Stimulated activated CD8-positive, alpha-beta memory T cell treated with anti-CD3 and anti-CD28 coated beads, Interleukin-7, amount 100 ng/mL, for 1 hour (primary cell): Measurements from ENCODE around the gene STKLD1.

ENCODE experiments used
- DNase-seq, 2 donors: peaks; one replicate each; pipeline ENCODE4 v3.0.0-alpha.2; 2020; ENCODE audit warnings: low read depth in 2 of 2

STKLD1 gene

GRCh38 chr9:133345596-133345995 lies 30.6 kb upstream of the STKLD1 start:
- DNase-seq = no peak

GRCh38 chr9:133346021-133346785 lies 30.0 kb upstream of the STKLD1 start:
- DNase-seq = no peak

GRCh38 chr9:133347515-133347984 lies 28.6 kb upstream of the STKLD1 start:
- no peak for DNase-seq

GRCh38 chr9:133347985-133348717 lies 28.0 kb upstream of the STKLD1 start, which contains the start of the genes MED22 and RPL7A:
Gene MED22 (minus strand): TSS chr9:133348131. CDS start chr9:133346662, 1,469 bp downstream.
Gene RPL7A (plus strand): TSS chr9:133348218. CDS start chr9:133348244, 26 bp downstream.
- DNase-seq = peak; percentile 78 to 81

- DNase-seq = no peak
Observed at GRCh38 chr9:133348718-133349573, 27.2 kb upstream of the STKLD1 start.

- DNase-seq = no peak
Observed at GRCh38 chr9:133349965-133350616, 26.1 kb upstream of the STKLD1 start.

GRCh38 chr9:133351526-133351907 lies 24.6 kb upstream of the STKLD1 start:
- no peak for DNase-seq

GRCh38 chr9:133351908-133352634 lies 24.1 kb upstream of the STKLD1 start:
- no peak for DNase-seq

GRCh38 chr9:133352635-133353340 lies 23.4 kb upstream of the STKLD1 start:
- DNase-seq = no peak

GRCh38 chr9:133353548-133353947 lies 22.6 kb upstream of the STKLD1 start:
- DNase-seq = no peak

GRCh38 chr9:133354766-133355165 lies 21.4 kb upstream of the STKLD1 start:
- no peak for DNase-seq

GRCh38 chr9:133355881-133356357 lies 20.2 kb upstream of the STKLD1 start:
- no peak for DNase-seq

GRCh38 chr9:133356391-133357091 lies 19.6 kb upstream of the STKLD1 start, which contains the start of the genes SURF1 and SURF2:
Gene SURF1 (minus strand): TSS chr9:133356487. CDS start chr9:133356453, 34 bp downstream.
Gene SURF2 (plus strand): TSS chr9:133356550. CDS start chr9:133356593, 43 bp downstream.
- peak; percentile 77 to 79 for DNase-seq

GRCh38 chr9:133357656-133358055 lies 18.5 kb upstream of the STKLD1 start:
- no peak for DNase-seq

GRCh38 chr9:133359399-133360175 lies 16.6 kb upstream of the STKLD1 start:
- DNase-seq = no peak

- no peak for DNase-seq
Observed at GRCh38 chr9:133360400-133361393, 15.5 kb upstream of the STKLD1 start.

- no peak for DNase-seq
Observed at GRCh38 chr9:133361507-133362092, 14.6 kb upstream of the STKLD1 start.
